Measurements from ENCODE around the gene MSLN. TPM values are rescaled to one million over a fixed set of nuclear protein-coding genes. Genes with fewer than 3 reads are reported as not detected.

Gene MSLN
- total and polyA plus RNA-seq, 2 of the 8 experiments (the other 6 are each of a cell fraction or from before 2014, with no cell fraction given), result 0.28 to 0.50 TPM

DNA sequence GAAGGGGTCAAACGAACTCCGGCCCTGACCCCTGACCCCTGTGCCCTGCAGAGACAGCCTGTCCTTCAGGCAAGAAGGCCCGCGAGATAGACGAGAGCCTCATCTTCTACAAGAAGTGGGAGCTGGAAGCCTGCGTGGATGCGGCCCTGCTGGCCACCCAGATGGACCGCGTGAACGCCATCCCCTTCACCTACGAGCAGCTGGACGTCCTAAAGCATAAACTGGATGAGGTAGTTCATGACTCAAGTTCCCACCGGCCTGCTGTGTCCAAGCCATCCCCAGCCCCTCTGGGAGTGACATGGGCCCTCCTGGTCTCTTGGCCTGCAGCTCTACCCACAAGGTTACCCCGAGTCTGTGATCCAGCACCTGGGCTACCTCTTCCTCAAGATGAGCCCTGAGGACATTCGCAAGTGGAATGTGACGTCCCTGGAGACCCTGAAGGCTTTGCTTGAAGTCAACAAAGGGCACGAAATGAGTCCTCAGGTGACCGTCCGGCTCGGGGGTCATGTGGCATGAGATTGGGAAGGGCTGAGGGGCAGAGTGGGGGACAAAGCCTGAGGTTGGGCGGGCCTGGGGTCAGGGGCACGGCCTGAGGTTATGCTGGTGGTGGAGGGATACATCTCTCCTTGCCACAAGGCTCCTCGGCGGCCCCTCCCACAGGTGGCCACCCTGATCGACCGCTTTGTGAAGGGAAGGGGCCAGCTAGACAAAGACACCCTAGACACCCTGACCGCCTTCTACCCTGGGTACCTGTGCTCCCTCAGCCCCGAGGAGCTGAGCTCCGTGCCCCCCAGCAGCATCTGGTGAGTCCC lies 5.7 kb downstream of the MSLN start (continued):
- TF ChIP-seq SP1 (IDR thresholded peaks at IDR 0.05; ENCODE audit: low read depth, low read length), result no peak
- TF ChIP-seq SIRT6 (IDR thresholded peaks at IDR 0.05; ENCODE audit: low read length), result no peak
